CD14-positive monocyte (primary cell): ENCODE data around the gene RNASE13. TPM values are rescaled to one million over a fixed set of nuclear protein-coding genes. Genes with fewer than 3 reads are reported as not detected.
A peak's percentile ranks its signal among the peaks of the same experiment; 100 is the strongest.

Experiments
- DNase-seq, 3 donors: peaks; one replicate each; pipeline ENCODE4 v3.0.0-alpha.2; 2011 to 2022
- H2AFZ ChIP-seq: 2 replicates; pipeline ENCODE4 v1.6.0; 2012; ENCODE audit warnings: mild to moderate bottlenecking, low read depth, low read length, inconsistent platforms; ENCODE audit not compliant: insufficient read depth, poor library complexity, severe bottlenecking
- H3K27ac ChIP-seq, 2 donors: 1 replicate in 1 of 2; 2 replicates in 1 of 2; pipeline ENCODE4 v1.5.1; 2012 to 2013; ENCODE audit warnings: low read length in 2 of 2, control low read depth in 1 of 2, inconsistent platforms in 1 of 2, low read depth in 1 of 2, mild to moderate bottlenecking in 1 of 2
- H3K27me3 ChIP-seq, 2 donors: one replicate each; pipeline versions ENCODE4 v1.6.0 to v1.6.1; 2011 to 2013; ENCODE audit warnings: low read length in 2 of 2; ENCODE audit not compliant: control insufficient read depth in 2 of 2, insufficient read depth in 2 of 2
- H3K36me3 ChIP-seq, 2 donors: replicated peaks in 1 of 2; 1 replicate in 1 of 2; 2 replicates in 1 of 2; pipeline versions ENCODE4 v1.5.1 to v1.6.1; 2012 to 2013; ENCODE audit warnings: low read length in 2 of 2, control low read depth in 1 of 2, inconsistent platforms in 1 of 2, mild to moderate bottlenecking in 1 of 2; ENCODE audit not compliant: insufficient read depth in 2 of 2, control insufficient read depth in 1 of 2
- H3K4me1 ChIP-seq, 2 donors: 1 replicate in 1 of 2; 2 replicates in 1 of 2; pipeline versions ENCODE4 v1.5.1 to v1.6.1; 2012 to 2013; ENCODE audit warnings: low read length in 2 of 2, control low read depth in 1 of 2, inconsistent platforms in 1 of 2, mild to moderate bottlenecking in 1 of 2, moderate library complexity in 1 of 2; ENCODE audit not compliant: insufficient read depth in 2 of 2, control insufficient read depth in 1 of 2
- H3K4me2 ChIP-seq: replicated peaks from 2 replicates; pipeline ENCODE3; 2012; ENCODE audit warnings: low read length, moderate library complexity, mild to moderate bottlenecking; ENCODE audit not compliant: poor library complexity, severe bottlenecking; ENCODE audit errors: extremely low read depth
- H3K4me3 ChIP-seq, 3 experiments: fragments of 200-600 bp in 1 of 3; sonication (generic) in 1 of 3; replicated peaks in 1 of 3; 1 replicate in 2 of 3; 2 replicates in 1 of 3; pipeline ENCODE4 v1.5.1; 2011 to 2013; ENCODE audit warnings: low read length in 3 of 3, mild to moderate bottlenecking in 3 of 3, control low read depth in 2 of 3, low read depth in 2 of 3, inconsistent platforms in 1 of 3, moderate library complexity in 1 of 3
- H3K79me2 ChIP-seq: 2 replicates; pipeline ENCODE4 v1.6.0; 2012; ENCODE audit warnings: mild to moderate bottlenecking, control low read depth, inconsistent platforms, low read length, moderate library complexity; ENCODE audit not compliant: insufficient read depth
- H3K9ac ChIP-seq: 2 replicates; pipeline ENCODE4 v1.6.0; 2017; ENCODE audit warnings: low read length, mild to moderate bottlenecking; ENCODE audit not compliant: insufficient read depth, poor library complexity, severe bottlenecking
- H3K9me3 ChIP-seq, 2 donors: replicated peaks in 1 of 2; 1 replicate in 1 of 2; 2 replicates in 1 of 2; pipeline versions ENCODE4 v1.5.1 to v1.6.1; 2012 to 2013; ENCODE audit warnings: low read length in 2 of 2, control low read depth in 1 of 2; ENCODE audit not compliant: control insufficient read depth in 1 of 2, insufficient read depth in 1 of 2
- H4K20me1 ChIP-seq: 2 replicates; pipeline ENCODE4 v1.6.0; 2012; ENCODE audit warnings: mild to moderate bottlenecking, low read length, control low read depth, moderate library complexity; ENCODE audit not compliant: insufficient read depth
- H3K27ac Mint-ChIP-seq, 7 donors: one replicate each; pipeline ENCODE4 v1.8.0; 2020; ENCODE audit warnings: mild to moderate bottlenecking in 7 of 7, mixed read lengths in 7 of 7, moderate library complexity in 6 of 7, inconsistent platforms in 2 of 7
- H3K27me3 Mint-ChIP-seq, 3 donors: one replicate each; pipeline ENCODE4 v1.8.0; 2021 to 2022; ENCODE audit warnings: low read depth in 3 of 3, mild to moderate bottlenecking in 3 of 3, mixed read lengths in 3 of 3, moderate library complexity in 3 of 3, inconsistent platforms in 1 of 3
- H3K36me3 Mint-ChIP-seq, 2 donors: one replicate each; pipeline ENCODE4 v1.8.0; 2020; ENCODE audit warnings: mixed read lengths in 2 of 2, inconsistent platforms in 1 of 2, mild to moderate bottlenecking in 1 of 2
- H3K4me1 Mint-ChIP-seq: one replicate; pipeline ENCODE4 v1.8.0; 2020; ENCODE audit warnings: mild to moderate bottlenecking, mixed read lengths
- H3K4me3 Mint-ChIP-seq, 2 donors: one replicate each; pipeline ENCODE4 v1.8.0; 2020; ENCODE audit warnings: mild to moderate bottlenecking in 2 of 2, mixed read lengths in 2 of 2, moderate library complexity in 1 of 2
- H3K9me3 Mint-ChIP-seq, 7 donors: one replicate each; pipeline ENCODE4 v1.8.0; 2020 to 2022; ENCODE audit warnings: mixed read lengths in 7 of 7, mild to moderate bottlenecking in 6 of 7, moderate library complexity in 6 of 7, inconsistent platforms in 2 of 7
- CTCF ChIP-seq: fragments of 200-600 bp; IDR thresholded peaks from one replicate; pipeline ENCODE4 v1.8.0; 2022; ENCODE audit warnings: antibody characterized with exemption, mild to moderate bottlenecking
- WGBS: methylation state at CpG from one replicate; pipeline ENCODE4 v1.1.5; 2013; ENCODE audit warnings: missing lambda C conversion rate; ENCODE audit not compliant: insufficient coverage; 5-methylcytosine and 5-hydroxymethylcytosine counted together
- intact Hi-C, 2 donors: fragments of 100-400 bp; cut with micrococcal nuclease; formaldehyde crosslinking; loops; one replicate each; pipeline versions ENCODE4 v1.15.0 to v1.15.1; 2023
- polyA plus RNA-seq, 3 donors: library from polyadenylated mRNA; depleted of rRNA in 1 of 3; unstranded in 2 of 3; stranded (reverse) in 1 of 3; fragments of 300-500 nt in 2 of 3; fragments of >200 nt in 1 of 3; fragmentation: Illumina TruSeq in 2 of 3; gene quantifications; 1 replicate in 2 of 3; 2 replicates in 1 of 3; pipeline ENCODE4 v1.2.3, GENCODE V29; 2012 to 2021

The RNASE13 gene
- polyA plus RNA-seq, 3 donors = 0.39 TPM; not detected in 2

- no CpG with 5 or more reads among the region's 2 CpGs for WGBS
- H4K20me1 ChIP-seq = no peaks in the 10 kb centered on the region
- H3K9ac ChIP-seq = no peak overlapping the region
- no peaks in the 10 kb centered on the region for H3K36me3 Mint-ChIP-seq
- peaks cover 7% of the 10 kb centered on the region for H3K4me1 Mint-ChIP-seq
- H3K4me2 ChIP-seq = no peak overlapping the region
- H3K79me2 ChIP-seq = no peaks in the 10 kb centered on the region
- H3K4me3 Mint-ChIP-seq = no peak overlapping the region
- H3K27me3 Mint-ChIP-seq = peaks cover 4 to 13% (median 11%) of the 10 kb centered on the region in 3 donors
- no peaks in the 10 kb centered on the region for H3K9me3 ChIP-seq
- no peaks in the 10 kb centered on the region for H3K9me3 Mint-ChIP-seq
- H3K4me3 ChIP-seq = no peak overlapping the region
- no peak for DNase-seq
- no peaks in the 10 kb centered on the region for H3K36me3 ChIP-seq
- peak overlapping the region in 1 of 7 donors; percentile 21 for H3K27ac Mint-ChIP-seq
- peaks cover 2 to 42% of the 10 kb centered on the region in 2 donors for H3K27me3 ChIP-seq
- no peaks in the 10 kb centered on the region for H3K4me1 ChIP-seq
- intact Hi-C loops = no loop called here
- no peak overlapping the region for H3K27ac ChIP-seq
- no peak for TF ChIP-seq CTCF
- H2AFZ ChIP-seq = no peak overlapping the region
These were observed 8.9 kb upstream of the RNASE13 start for GRCh38 chr14:21043387-21043973.

- H3K4me1 Mint-ChIP-seq = peaks cover 7% of the 10 kb centered on the region
- H3K27ac ChIP-seq = no peak overlapping the region
- TF ChIP-seq CTCF = no peak
These were observed 8.3 kb upstream of the RNASE13 start for GRCh38 chr14:21042918-21043317.

More at GRCh38 chr14:21042918-21043317, 8.3 kb upstream of the RNASE13 start:
- peaks cover 2 to 38% of the 10 kb centered on the region in 2 donors for H3K27me3 ChIP-seq
- DNase-seq = no peak
- H3K27ac Mint-ChIP-seq = no peak overlapping the region
- H3K9me3 Mint-ChIP-seq = no peaks in the 10 kb centered on the region
- WGBS = 35% methylated on average over 7 of the region's 8 CpGs
- no peaks in the 10 kb centered on the region for H3K36me3 ChIP-seq
- H3K79me2 ChIP-seq = no peaks in the 10 kb centered on the region
- no peak overlapping the region for H3K4me3 Mint-ChIP-seq
- H3K36me3 Mint-ChIP-seq = no peaks in the 10 kb centered on the region
- no peaks in the 10 kb centered on the region for H3K9me3 ChIP-seq
- H3K4me3 ChIP-seq = no peak overlapping the region
- peaks cover 6 to 14% (median 13%) of the 10 kb centered on the region in 3 donors for H3K27me3 Mint-ChIP-seq
- no peak overlapping the region for H3K9ac ChIP-seq
- H2AFZ ChIP-seq = no peak overlapping the region
- no peaks in the 10 kb centered on the region for H4K20me1 ChIP-seq
- H3K4me2 ChIP-seq = no peak overlapping the region
- intact Hi-C loops = no loop called here
- no peaks in the 10 kb centered on the region for H3K4me1 ChIP-seq
